Stimulated activated CD8-positive, alpha-beta memory T cell treated with anti-CD3 and anti-CD28 coated beads, Interleukin-4, amount 100 ng/mL, for 1 hour (primary cell): ENCODE data around the gene RBM3.
"Not testable (repeated sequence)": the region's sequence is repeated elsewhere in the genome, so short reads cannot be mapped to it uniquely, and the experiment has no call there.

ENCODE experiments used
- DNase-seq, 2 donors: peaks; one replicate each; pipeline ENCODE4 v3.0.0-alpha.2; 2020; ENCODE audit warnings: low read depth in 2 of 2, low spot score in 1 of 2

Gene RBM3

GRCh38 chrX:48574270-48575266 is at the start of gene RBM3:
RBM3 (plus strand) TSS chrX:48574484; CDS start chrX:48575181, 697 bp downstream.
- peak; percentile 66 to 87 for DNase-seq

DNA sequence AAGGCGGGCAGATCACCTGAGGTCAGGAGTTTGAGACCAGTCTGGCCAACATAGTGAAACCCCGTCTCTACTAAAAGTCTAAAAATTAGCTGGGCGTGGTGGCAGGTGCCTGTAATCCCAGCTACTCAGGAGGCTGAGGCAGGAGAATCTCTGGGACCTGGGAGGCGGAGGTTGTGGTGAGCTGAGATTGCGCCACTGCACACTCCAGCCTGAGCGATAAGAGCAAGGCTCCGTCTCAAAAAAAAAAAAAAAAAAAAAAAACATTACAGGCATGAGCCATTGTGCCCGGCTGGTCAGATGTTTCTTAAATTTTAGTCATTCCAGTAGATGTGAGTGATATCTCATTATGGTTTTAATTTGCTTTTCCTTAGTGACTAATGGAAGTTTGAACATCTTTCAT is 48.4 kb upstream of the RBM3 start:
- DNase-seq = not testable (repeated sequence)

DNA sequence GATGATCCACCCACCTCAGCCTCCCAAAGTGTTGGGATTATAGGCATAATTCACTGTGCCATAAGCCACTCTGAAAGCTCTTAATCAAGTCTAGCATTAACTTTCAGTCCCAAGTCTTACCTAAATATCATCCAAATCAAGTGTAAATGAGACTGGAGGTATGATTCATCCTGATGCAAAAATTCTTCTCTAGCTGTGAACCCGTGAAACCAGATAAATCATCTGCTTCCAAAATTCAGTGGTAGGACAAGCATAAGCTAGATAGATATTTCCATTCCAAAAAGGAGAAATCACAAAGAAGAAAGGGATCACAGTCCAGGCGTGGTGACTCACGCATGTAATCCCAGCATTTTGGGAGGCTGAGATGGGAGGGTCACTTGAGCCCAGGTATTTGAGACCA is 43.5 kb upstream of the RBM3 start:
- DNase-seq = no peak

GRCh38 chrX:48531358-48531959 is 42.8 kb upstream of the RBM3 start:
- DNase-seq = no peak

DNA sequence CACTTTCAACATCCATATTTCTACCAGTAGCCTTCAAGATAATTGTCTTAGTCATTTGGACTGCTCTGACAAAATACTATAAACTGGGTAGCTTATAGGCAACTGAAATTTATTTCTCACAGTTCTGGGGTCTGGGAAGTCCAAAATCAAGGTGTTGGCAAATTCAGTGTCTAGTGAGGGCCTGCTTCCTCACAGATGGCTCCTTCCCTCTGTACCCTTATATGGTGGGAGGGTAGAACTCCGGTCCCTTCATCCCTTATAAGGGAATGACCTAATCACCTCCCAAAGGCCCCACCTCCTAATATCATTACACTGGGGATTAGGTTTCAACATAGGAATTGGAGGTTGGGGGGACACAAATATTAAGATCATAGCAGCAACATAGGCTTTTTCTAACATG is 42.1 kb upstream of the RBM3 start:
- no peak for DNase-seq

- no peak for DNase-seq
Observed at GRCh38 chrX:48533165-48533564, 41.1 kb upstream of the RBM3 start.

GRCh38 chrX:48538641-48539344 is 35.5 kb upstream of the RBM3 start:
- no peak for DNase-seq

- DNase-seq = peak; percentile 85 to 93
Observed at GRCh38 chrX:48539345-48540027, 34.8 kb upstream of the RBM3 start, which contains the start of gene TBC1D25. TBC1D25 (plus strand) TSS chrX:48539714; CDS start chrX:48539798, 84 bp downstream.

- DNase-seq = peak in 1 of 2 donors; percentile 31
Observed at GRCh38 chrX:48540028-48540375, 34.3 kb upstream of the RBM3 start.

- no peak for DNase-seq
Observed at GRCh38 chrX:48540480-48540879, 33.8 kb upstream of the RBM3 start.

GRCh38 chrX:48541140-48541814 is 33.0 kb upstream of the RBM3 start:
- no peak for DNase-seq

DNA sequence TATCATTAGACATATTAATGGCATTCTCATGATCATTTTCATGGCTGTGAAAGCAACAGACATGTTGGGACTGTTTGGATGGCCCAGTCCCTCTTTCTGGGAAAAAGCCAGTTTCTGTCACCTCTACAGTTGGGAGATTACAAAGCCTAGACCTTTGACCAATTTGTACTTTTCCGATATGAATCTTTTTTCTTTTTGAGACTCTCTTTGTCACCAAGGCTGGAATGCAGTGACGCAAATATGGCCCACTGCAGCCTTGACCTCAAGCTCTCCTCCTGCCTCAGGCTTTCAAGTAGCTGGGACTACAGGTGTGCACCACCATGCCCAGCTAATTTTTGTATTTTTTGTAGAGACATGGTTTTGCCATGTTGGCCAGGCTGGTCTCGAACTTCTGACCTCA is 25.4 kb upstream of the RBM3 start:
- no peak for DNase-seq

- not testable (repeated sequence) for DNase-seq
Observed at GRCh38 chrX:48555731-48556325, 18.5 kb upstream of the RBM3 start.

GRCh38 chrX:48558271-48558670 is 16.0 kb upstream of the RBM3 start:
- DNase-seq = no peak

DNA sequence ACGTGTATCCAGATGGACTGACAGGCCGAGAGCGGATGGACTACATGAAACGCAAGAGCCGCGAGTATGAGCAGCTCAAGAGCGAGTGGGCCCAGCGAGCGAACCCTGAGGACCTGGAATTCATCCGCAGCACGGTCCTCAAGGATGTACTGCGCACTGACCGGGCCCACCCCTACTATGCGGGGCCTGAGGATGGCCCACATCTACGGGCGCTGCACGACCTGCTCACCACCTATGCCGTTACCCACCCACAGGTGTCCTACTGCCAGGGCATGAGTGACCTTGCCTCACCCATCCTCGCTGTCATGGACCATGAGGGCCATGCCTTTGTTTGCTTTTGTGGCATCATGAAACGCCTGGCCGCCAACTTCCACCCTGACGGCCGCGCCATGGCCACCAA is 14.6 kb upstream of the RBM3 start:
- no peak for DNase-seq

- no peak for DNase-seq
Observed at GRCh38 chrX:48560056-48560455, 14.2 kb upstream of the RBM3 start.

DNA sequence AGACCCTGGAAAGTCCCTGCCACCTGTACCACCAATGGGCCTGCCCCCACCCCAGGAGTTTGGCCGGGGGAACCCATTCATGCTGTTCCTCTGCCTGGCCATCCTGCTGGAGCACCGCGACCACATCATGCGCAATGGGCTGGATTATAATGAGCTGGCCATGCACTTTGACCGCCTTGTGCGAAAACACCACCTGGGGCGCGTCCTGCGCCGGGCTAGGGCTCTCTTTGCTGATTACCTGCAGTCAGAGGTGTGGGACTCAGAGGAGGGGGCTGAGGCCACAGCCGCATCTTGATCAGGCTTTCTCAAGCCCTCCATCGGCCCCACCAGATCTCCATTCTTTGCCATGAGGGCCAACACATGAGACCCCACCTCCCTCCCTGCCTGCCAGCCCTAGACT is 13.6 kb upstream of the RBM3 start:
- DNase-seq = no peak

GRCh38 chrX:48569958-48570357 is 4.3 kb upstream of the RBM3 start:
- DNase-seq = no peak

DNA sequence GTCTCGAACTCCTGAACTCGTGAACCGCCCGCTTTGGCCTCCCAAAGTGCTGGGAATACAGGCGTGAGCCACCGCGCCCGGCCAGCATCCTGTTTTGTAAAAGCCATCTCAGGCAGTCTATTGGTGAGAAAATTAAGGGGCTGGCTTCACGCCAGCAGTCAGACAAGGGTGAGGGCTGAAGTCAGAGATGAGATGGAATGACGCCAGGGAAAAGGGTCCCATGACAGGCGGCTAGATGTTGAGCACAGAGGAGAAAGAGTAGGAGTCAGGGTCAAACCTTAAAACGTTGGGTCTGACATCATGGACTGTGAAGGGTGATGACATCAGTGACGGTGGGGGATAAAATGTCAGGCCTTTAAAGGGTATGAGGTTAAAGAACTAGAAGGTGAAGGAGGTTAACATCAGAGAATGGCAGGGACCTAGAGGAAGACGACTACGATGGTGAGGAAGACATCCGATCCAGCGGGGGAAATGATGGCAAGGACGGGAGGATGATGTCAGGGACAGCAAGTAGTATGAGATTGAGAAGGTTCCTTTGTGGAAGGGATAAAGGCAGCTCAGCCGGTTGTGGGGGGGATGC is 504 bp upstream of the RBM3 start:
- DNase-seq = peak in 1 of 2 donors; percentile 1

- DNase-seq = no peak
Observed at GRCh38 chrX:48575642-48576041, 1.4 kb downstream of the RBM3 start.
